GM19025 (cell line): Measurements from ENCODE around the gene OR10H2.
"Not testable (repeated sequence)": the region's sequence is repeated elsewhere in the genome, so short reads cannot be mapped to it uniquely, and the experiment has no call there.

ENCODE experiments used
- ATAC-seq: cut with Tn5 transposase; IDR thresholded peaks from one replicate; pipeline ENCODE4 v1.9.1; 2021; ENCODE audit warnings: mild to moderate bottlenecking, low read depth, moderate library complexity; ENCODE audit not compliant: unreplicated experiment

Gene OR10H2

GRCh38 chr19:15727724-15728123, at the start of gene OR10H2:
Gene OR10H2 (plus strand): TSS chr19:15728024. CDS start chr19:15728044, 20 bp downstream.
- ATAC-seq: no peak

- no peak for ATAC-seq
Observed at GRCh38 chr19:15679089-15679488, 48.7 kb upstream of the OR10H2 start.

- not testable (repeated sequence) for ATAC-seq
Observed at GRCh38 chr19:15679865-15680264, 48.0 kb upstream of the OR10H2 start.

GRCh38 chr19:15680478-15681322, 47.1 kb upstream of the OR10H2 start:
- no peak for ATAC-seq

GRCh38 chr19:15683411-15683810, 44.4 kb upstream of the OR10H2 start:
- ATAC-seq: no peak

- ATAC-seq: no peak
Observed at GRCh38 chr19:15684828-15685227, 43.0 kb upstream of the OR10H2 start.

- ATAC-seq: no peak
Observed at GRCh38 chr19:15696654-15697194, 31.1 kb upstream of the OR10H2 start.

GRCh38 chr19:15701757-15702533, 25.9 kb upstream of the OR10H2 start:
- no peak for ATAC-seq

- no peak for ATAC-seq
Observed at GRCh38 chr19:15702534-15702930, 25.3 kb upstream of the OR10H2 start.

GRCh38 chr19:15714638-15715037, 13.2 kb upstream of the OR10H2 start:
- ATAC-seq: no peak

- ATAC-seq: no peak
Observed at GRCh38 chr19:15715642-15716041, 12.2 kb upstream of the OR10H2 start.

GRCh38 chr19:15717809-15718208, 10.0 kb upstream of the OR10H2 start:
- ATAC-seq: no peak

- no peak for ATAC-seq
Observed at GRCh38 chr19:15721268-15721667, 6.6 kb upstream of the OR10H2 start.

GRCh38 chr19:15722956-15723355, 4.9 kb upstream of the OR10H2 start:
- no peak for ATAC-seq

- ATAC-seq: no peak
Observed at GRCh38 chr19:15730538-15730937, 2.7 kb downstream of the OR10H2 start.

- no peak for ATAC-seq
Observed at GRCh38 chr19:15732388-15732787, 4.6 kb downstream of the OR10H2 start.

GRCh38 chr19:15733895-15734294, 6.1 kb downstream of the OR10H2 start:
- no peak for ATAC-seq

GRCh38 chr19:15737722-15738121, 9.9 kb downstream of the OR10H2 start, which contains the start of gene OR10H3:
Gene OR10H3 (plus strand): TSS chr19:15737985. CDS start chr19:15741393, 3,408 bp downstream.
- no peak for ATAC-seq

GRCh38 chr19:15740785-15741184, 13.0 kb downstream of the OR10H2 start:
- no peak for ATAC-seq

- no peak for ATAC-seq
Observed at GRCh38 chr19:15748239-15748638, 20.4 kb downstream of the OR10H2 start.

GRCh38 chr19:15758379-15758778, 30.6 kb downstream of the OR10H2 start:
- ATAC-seq: no peak
